K562 (cell line): ENCODE results near the gene REEP6. TPM values are rescaled to one million over a fixed set of nuclear protein-coding genes. Genes with fewer than 3 reads are reported as not detected.

Experiments used
- DPF2 ChIP-seq: fragments of 450-650 bp; IDR thresholded peaks from 2 replicates; pipeline ENCODE4 v1.6.1; 2016
- EGR1 ChIP-seq: fragments of 450-650 bp; conservative IDR thresholded peaks from 2 replicates; pipeline ENCODE4 v1.6.1; 2017; ENCODE audit warnings: mild to moderate bottlenecking
- FOXM1 ChIP-seq, 2 experiments: fragments of 450-650 bp in 1 of 2; sonication (generic) in 1 of 2; formaldehyde crosslinking in 1 of 2; IDR thresholded peaks; 2 replicates each; pipeline versions ENCODE4 v1.6.1 to v1.9.0; 2017 to 2022; ENCODE audit warnings: low read depth in 2 of 2, mild to moderate bottlenecking in 2 of 2, missing genetic modification reagents in 1 of 2, moderate library complexity in 1 of 2
- HDAC1 ChIP-seq, 2 experiments: fragments of 450-650 bp; IDR thresholded peaks; 2 replicates each; pipeline ENCODE4 v1.6.1; 2016 to 2017; ENCODE audit warnings: inconsistent platforms in 1 of 2, mild to moderate bottlenecking in 1 of 2, moderate library complexity in 1 of 2
- MECOM ChIP-seq: fragments of 250-450 bp; sonication (Bioruptor Pico); IDR thresholded peaks from 2 replicates; pipeline ENCODE4 v1.8.0; 2022; ENCODE audit warnings: inconsistent platforms
- MGA ChIP-seq: fragments of 450-650 bp; IDR thresholded peaks from 2 replicates; pipeline ENCODE4 v1.6.1; 2016; ENCODE audit warnings: mild to moderate bottlenecking, moderate library complexity
- MTA3 ChIP-seq: fragments of 450-650 bp; formaldehyde crosslinking; IDR thresholded peaks from 2 replicates; pipeline ENCODE4 v1.6.1; 2017; ENCODE audit warnings: mild to moderate bottlenecking, borderline replicate concordance
- MTF1 ChIP-seq: fragments of 250-450 bp; sonication (Bioruptor Pico); IDR thresholded peaks from 2 replicates; pipeline ENCODE4 v1.9.0; 2021; ENCODE audit warnings: moderate library complexity, mild to moderate bottlenecking, inconsistent platforms, borderline replicate concordance
- NCOA4 ChIP-seq: fragments of 450-650 bp; IDR thresholded peaks from 2 replicates; pipeline ENCODE4 v1.6.1; 2018; ENCODE audit warnings: mild to moderate bottlenecking; ENCODE audit not compliant: partially characterized antibody
- NEUROD1 ChIP-seq: fragments of 150-350 bp; IDR thresholded peaks from 2 replicates; pipeline ENCODE4 v1.6.1; 2014; ENCODE audit warnings: borderline replicate concordance, low read length, low read depth; ENCODE audit not compliant: partially characterized antibody
- NFIC ChIP-seq: fragments of 450-650 bp; IDR thresholded peaks from 2 replicates; pipeline ENCODE4 v1.6.1; 2017; ENCODE audit warnings: mild to moderate bottlenecking, inconsistent platforms
- NKRF ChIP-seq: fragments of 450-650 bp; IDR thresholded peaks from 2 replicates; pipeline ENCODE4 v1.6.1; 2016; ENCODE audit warnings: borderline replicate concordance
- USF1 ChIP-seq: sonication (generic); formaldehyde crosslinking; IDR thresholded peaks from 2 replicates; pipeline ENCODE4 v1.9.0; 2022; ENCODE audit warnings: mild to moderate bottlenecking, missing genetic modification reagents
- polyA plus RNA-seq, 8 experiments: library from polyadenylated mRNA; depleted of rRNA in 4 of 8; stranded (reverse) in 5 of 8; unstranded in 3 of 8; fragments of >200 nt; fragmentation: Nextera tagmentation in 2 of 8; fragmentation: Illumina TruSeq in 1 of 8; extraction: Ambion mirVana in 2 of 8; extraction: Trizol in 1 of 8; gene quantifications; 2 replicates each; pipeline versions ENCODE4 v1.2.1 to v1.2.3, GENCODE V29; 2011 to 2014; ENCODE audit warnings: inconsistent platforms in 1 of 8, missing spikeins in 1 of 8
- total RNA-seq, 7 experiments: library from RNA; depleted of rRNA in 6 of 7; stranded (reverse); fragments of >200 nt in 6 of 7; fragmentation: Illumina TruSeq in 2 of 7; extraction: Trizol in 2 of 7; gene quantifications; 2 replicates each; pipeline versions ENCODE4 v1.2.1 to v1.2.3, GENCODE V29; 2011 to 2021; ENCODE audit warnings: low replicate concordance in 1 of 7

Gene REEP6
- total and polyA plus RNA-seq, 9 of the 15 experiments (the other 6 are each of a cell fraction or from before 2014, with no cell fraction given): 1.2 to 64.2 (median 12.7) TPM

- peak; percentile 20; the same call in 1 of the 2 replicates for TF ChIP-seq MGA
- TF ChIP-seq DPF2: peak; percentile 49; the same call in 1 of the 2 replicates
- TF ChIP-seq FOXM1 (IDR thresholded peaks at IDR 0.05; ENCODE audit: low read depth): no peak
- TF ChIP-seq FOXM1 (CRISPR knock-in tag; IDR thresholded peaks at IDR 0.05; ENCODE audit: low read depth): no peak
- TF ChIP-seq NKRF: peak; percentile 63
- TF ChIP-seq NEUROD1: no peak
- peak; percentile 28; the same call in 1 of the 2 replicates for TF ChIP-seq NFIC
- TF ChIP-seq MECOM (CRISPR knock-in tag): no peak
- peak; percentile 16 for TF ChIP-seq NCOA4
- peak; percentile 21; the same call in 1 of the 2 replicates for TF ChIP-seq USF1 (CRISPR knock-in tag)
- TF ChIP-seq EGR1: 0 out of 2 replicates have a peak, but pooled peaks have one; percentile 31
- peak in 1 of 2 experiments; percentile 74; a peak in 2 of 4 replicates for TF ChIP-seq HDAC1 (IDR thresholded peaks at IDR 0.05)
- no peak for TF ChIP-seq MTA3
- no peak for TF ChIP-seq MTF1 (CRISPR knock-in tag)
Measured at GRCh38 chr19:1524287-1524971, 33.4 kb downstream of the REEP6 start (continued).
